Measurements from ENCODE around the gene MED12. TPM values are rescaled to one million over a fixed set of nuclear protein-coding genes. Genes with fewer than 3 reads are reported as not detected.

The MED12 gene
- total and polyA plus RNA-seq, 2 donors from 2014 or later = 5.2 to 42.7 TPM

DNA sequence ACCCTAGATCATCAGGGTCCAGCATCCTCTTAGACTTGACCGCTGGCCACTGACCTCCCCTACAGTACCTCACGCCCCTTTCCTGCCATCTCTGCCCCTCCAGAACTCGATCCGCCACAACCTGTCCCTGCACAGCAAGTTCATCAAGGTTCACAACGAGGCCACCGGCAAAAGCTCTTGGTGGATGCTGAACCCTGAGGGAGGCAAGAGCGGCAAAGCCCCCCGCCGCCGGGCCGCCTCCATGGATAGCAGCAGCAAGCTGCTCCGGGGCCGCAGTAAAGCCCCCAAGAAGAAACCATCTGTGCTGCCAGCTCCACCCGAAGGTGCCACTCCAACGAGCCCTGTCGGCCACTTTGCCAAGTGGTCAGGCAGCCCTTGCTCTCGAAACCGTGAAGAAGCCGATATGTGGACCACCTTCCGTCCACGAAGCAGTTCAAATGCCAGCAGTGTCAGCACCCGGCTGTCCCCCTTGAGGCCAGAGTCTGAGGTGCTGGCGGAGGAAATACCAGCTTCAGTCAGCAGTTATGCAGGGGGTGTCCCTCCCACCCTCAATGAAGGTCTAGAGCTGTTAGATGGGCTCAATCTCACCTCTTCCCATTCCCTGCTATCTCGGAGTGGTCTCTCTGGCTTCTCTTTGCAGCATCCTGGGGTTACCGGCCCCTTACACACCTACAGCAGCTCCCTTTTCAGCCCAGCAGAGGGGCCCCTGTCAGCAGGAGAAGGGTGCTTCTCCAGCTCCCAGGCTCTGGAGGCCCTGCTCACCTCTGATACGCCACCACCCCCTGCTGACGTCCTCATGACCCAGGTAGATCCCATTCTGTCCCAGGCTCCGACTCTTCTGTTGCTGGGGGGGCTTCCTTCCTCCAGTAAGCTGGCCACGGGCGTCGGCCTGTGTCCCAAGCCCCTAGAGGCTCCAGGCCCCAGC is 17.6 kb upstream of the MED12 start:
- no peak for DNase-seq
- TF ChIP-seq, protein P1, sequence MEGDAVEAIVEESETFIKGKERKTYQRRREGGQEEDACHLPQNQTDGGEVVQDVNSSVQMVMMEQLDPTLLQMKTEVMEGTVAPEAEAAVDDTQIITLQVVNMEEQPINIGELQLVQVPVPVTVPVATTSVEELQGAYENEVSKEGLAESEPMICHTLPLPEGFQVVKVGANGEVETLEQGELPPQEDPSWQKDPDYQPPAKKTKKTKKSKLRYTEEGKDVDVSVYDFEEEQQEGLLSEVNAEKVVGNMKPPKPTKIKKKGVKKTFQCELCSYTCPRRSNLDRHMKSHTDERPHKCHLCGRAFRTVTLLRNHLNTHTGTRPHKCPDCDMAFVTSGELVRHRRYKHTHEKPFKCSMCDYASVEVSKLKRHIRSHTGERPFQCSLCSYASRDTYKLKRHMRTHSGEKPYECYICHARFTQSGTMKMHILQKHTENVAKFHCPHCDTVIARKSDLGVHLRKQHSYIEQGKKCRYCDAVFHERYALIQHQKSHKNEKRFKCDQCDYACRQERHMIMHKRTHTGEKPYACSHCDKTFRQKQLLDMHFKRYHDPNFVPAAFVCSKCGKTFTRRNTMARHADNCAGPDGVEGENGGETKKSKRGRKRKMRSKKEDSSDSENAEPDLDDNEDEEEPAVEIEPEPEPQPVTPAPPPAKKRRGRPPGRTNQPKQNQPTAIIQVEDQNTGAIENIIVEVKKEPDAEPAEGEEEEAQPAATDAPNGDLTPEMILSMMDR (IDR thresholded peaks at IDR 0.05; ENCODE audit: borderline replicate concordance, extremely low read depth, insufficient read depth) = no peak
- Histone ChIP-seq H3K9ac (ENCODE audit: low read length in 3 of 3) (no peak overlapping the region), H3K4me3 (ENCODE audit: low read length in 3 of 3) (no peak overlapping the region), H3K4me1 (ENCODE audit: control insufficient read depth in 2 of 3, insufficient read depth in 2 of 3, low read depth in 1 of 3, low read length in 3 of 3) (peaks cover 0 to 2% (median 0%) of the 10 kb centered on the region in 3 donors), H3K27me3 (ENCODE audit: control insufficient read depth, insufficient read depth, low read length) (no peaks in the 10 kb centered on the region), H3K27ac (ENCODE audit: low read depth in 2 of 2, low read length in 2 of 2) (no peak overlapping the region), H3K36me3 (ENCODE audit: control insufficient read depth in 2 of 3, insufficient read depth in 3 of 3, low read length in 3 of 3) (no peaks in the 10 kb centered on the region), H3K9me3 (ENCODE audit: control insufficient read depth in 2 of 3, insufficient read depth in 1 of 3, low read length in 3 of 3) (no peaks in the 10 kb centered on the region)
- FAIRE-seq = no peak
- intact Hi-C loops (cut with DNase I) = no loop called here

DNA sequence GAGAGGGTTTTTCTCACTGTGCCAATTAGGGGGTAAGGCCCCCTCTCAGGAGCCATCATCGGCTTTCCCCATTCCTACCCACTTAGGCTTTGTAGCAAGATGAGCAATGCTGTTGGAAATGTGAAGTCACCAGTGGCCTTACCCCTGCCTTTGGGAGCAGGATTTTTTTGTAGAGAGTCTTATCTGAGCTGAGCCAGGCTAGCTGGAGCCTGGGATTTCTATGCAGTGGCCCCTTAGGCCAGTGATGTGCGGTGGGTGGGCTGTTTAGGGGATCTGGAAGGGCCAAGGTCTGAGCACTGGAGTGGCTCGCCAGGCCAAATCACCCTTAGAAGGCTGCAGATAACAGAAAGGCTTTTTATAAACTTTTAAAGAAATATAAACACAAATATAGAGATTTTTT is 16.1 kb upstream of the MED12 start:
- H3K4me1 ChIP-seq (ENCODE audit: control insufficient read depth in 2 of 3, insufficient read depth in 2 of 3, low read depth in 1 of 3, low read length in 3 of 3) = peaks cover 0 to 2% (median 0%) of the 10 kb centered on the region in 3 donors
- FAIRE-seq (no peak), DNase-seq (no peak)
- H3K9me3 ChIP-seq (ENCODE audit: control insufficient read depth in 2 of 3, insufficient read depth in 1 of 3, low read length in 3 of 3) = no peaks in the 10 kb centered on the region
- H3K27ac ChIP-seq (ENCODE audit: low read depth in 2 of 2, low read length in 2 of 2) = no peak overlapping the region
- H3K36me3 ChIP-seq (ENCODE audit: control insufficient read depth in 2 of 3, insufficient read depth in 3 of 3, low read length in 3 of 3) = no peaks in the 10 kb centered on the region
- TF ChIP-seq, protein P1 (IDR thresholded peaks at IDR 0.05; ENCODE audit: borderline replicate concordance, extremely low read depth, insufficient read depth) = no peak
- H3K9ac ChIP-seq (ENCODE audit: low read length in 3 of 3) = no peak overlapping the region
- no peak overlapping the region for H3K4me3 ChIP-seq (ENCODE audit: low read length in 3 of 3)
- intact Hi-C loops (cut with DNase I) = no loop called here
- H3K27me3 ChIP-seq (ENCODE audit: control insufficient read depth, insufficient read depth, low read length) = no peaks in the 10 kb centered on the region

DNA sequence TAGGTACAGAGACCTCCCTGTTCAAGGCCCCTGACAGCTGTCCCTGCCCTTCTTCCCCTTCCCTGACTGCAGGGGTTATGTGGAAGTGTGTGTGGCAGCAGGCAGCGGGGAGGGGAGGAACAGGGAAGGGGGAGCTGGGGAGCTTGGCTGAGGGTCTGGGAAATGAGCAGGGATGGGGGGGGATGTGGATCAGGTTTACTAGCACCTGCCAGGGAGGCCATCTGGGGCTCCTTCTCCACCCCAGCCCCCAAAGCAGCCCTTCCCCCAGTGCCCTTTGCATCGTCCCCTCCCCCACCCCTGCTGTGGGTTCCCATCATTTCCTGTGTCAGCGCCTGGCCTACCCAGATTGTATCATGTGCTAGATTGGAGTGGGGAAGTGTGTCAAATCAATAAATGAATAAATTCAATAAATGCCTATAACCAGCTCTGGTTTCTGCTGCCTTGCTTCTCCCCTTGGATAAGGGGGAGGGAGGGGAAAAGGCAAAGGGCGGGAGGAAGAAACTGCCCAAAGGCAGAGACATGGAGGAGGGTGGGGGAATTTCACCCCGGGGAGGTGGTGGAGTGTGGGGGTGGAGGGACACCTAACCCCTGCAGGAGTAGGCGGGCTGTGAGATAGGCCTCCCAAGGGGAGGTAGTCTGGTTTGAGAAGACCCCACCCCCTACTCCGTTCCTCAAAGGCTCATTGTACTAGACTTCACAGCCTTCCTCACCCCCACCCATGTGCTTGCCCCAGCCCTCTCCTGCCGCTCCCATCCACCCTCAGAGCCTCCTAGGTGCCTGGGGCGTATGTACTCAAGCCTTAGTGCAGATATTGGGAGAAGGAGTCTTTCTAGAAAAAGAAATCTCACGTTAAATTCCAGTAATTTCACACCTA is 15.0 kb upstream of the MED12 start:
- Histone ChIP-seq H3K9ac (ENCODE audit: low read length in 3 of 3) (no peak overlapping the region), H3K9me3 (ENCODE audit: control insufficient read depth in 2 of 3, insufficient read depth in 1 of 3, low read length in 3 of 3) (no peaks in the 10 kb centered on the region), H3K27me3 (ENCODE audit: control insufficient read depth, insufficient read depth, low read length) (no peaks in the 10 kb centered on the region), H3K4me1 (ENCODE audit: control insufficient read depth in 2 of 3, insufficient read depth in 2 of 3, low read depth in 1 of 3, low read length in 3 of 3) (no peaks in the 10 kb centered on the region), H3K4me3 (ENCODE audit: low read length in 3 of 3) (no peak overlapping the region), H3K36me3 (ENCODE audit: control insufficient read depth in 2 of 3, insufficient read depth in 3 of 3, low read length in 3 of 3) (no peaks in the 10 kb centered on the region), H3K27ac (ENCODE audit: low read depth in 2 of 2, low read length in 2 of 2) (no peak overlapping the region)
- TF ChIP-seq, protein P1 (IDR thresholded peaks at IDR 0.05; ENCODE audit: borderline replicate concordance, extremely low read depth, insufficient read depth) = no peak
- DNase-seq (peak in 4 of 5 donors; percentile 60 to 83 (median 67)), FAIRE-seq (no peak)
- intact Hi-C loops (cut with DNase I) = no loop called here

Measured in kidney (tissue), 14 donors.